GM13977 (cell line): ENCODE results near the gene ZFP90.
"Not testable (repeated sequence)": the region's sequence is repeated elsewhere in the genome, so short reads cannot be mapped to it uniquely, and the experiment has no call there.

Source experiments
- DNase-seq: peaks from one replicate; pipeline ENCODE4 v3.0.0; 2012; ENCODE audit warnings: low spot score
- in situ Hi-C: fragments of 300-500 bp; cut with MboI; formaldehyde crosslinking; loops from one replicate; pipeline ENCODE4 v1.12.0; 2022; ENCODE audit warnings: low sequenced_read_pairs, low pct_unique_long_range_greater_than_20kb, mixed read lengths, inconsistent platforms; ENCODE audit not compliant: unreplicated experiment
- TF ChIP-seq, protein P1 (sequence below): IDR thresholded peaks from 2 replicates; pipeline ENCODE4 v1.5.1; 2012; ENCODE audit warnings: mild to moderate bottlenecking, control low read depth; ENCODE audit not compliant: insufficient read depth; ENCODE audit errors: extremely low read depth, missing control alignments

The ZFP90 gene

GRCh38 chr16:68493412-68494070, 45.5 kb upstream of the ZFP90 start:
- in situ Hi-C loops = no loop called here
- no peak for DNase-seq
- TF ChIP-seq, protein P1, sequence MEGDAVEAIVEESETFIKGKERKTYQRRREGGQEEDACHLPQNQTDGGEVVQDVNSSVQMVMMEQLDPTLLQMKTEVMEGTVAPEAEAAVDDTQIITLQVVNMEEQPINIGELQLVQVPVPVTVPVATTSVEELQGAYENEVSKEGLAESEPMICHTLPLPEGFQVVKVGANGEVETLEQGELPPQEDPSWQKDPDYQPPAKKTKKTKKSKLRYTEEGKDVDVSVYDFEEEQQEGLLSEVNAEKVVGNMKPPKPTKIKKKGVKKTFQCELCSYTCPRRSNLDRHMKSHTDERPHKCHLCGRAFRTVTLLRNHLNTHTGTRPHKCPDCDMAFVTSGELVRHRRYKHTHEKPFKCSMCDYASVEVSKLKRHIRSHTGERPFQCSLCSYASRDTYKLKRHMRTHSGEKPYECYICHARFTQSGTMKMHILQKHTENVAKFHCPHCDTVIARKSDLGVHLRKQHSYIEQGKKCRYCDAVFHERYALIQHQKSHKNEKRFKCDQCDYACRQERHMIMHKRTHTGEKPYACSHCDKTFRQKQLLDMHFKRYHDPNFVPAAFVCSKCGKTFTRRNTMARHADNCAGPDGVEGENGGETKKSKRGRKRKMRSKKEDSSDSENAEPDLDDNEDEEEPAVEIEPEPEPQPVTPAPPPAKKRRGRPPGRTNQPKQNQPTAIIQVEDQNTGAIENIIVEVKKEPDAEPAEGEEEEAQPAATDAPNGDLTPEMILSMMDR = no peak

DNA sequence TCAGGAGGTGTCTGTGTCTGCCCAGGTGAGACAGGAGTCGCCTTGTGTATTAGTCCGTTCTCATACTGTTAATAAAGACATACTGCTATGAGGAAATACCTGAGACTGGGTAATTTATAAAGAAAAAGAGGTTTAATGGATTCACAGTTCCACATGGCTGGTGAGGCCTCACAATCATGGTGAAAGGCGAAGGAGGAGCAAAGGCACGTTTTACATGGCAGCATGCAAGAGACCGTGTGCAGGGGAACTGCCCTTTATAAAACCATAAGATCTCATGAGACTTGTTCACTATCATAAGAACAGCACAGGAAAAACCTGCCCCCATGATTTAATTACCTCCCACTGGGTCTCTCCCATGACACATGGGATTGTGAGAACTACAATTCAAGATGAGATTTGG, 44.8 kb upstream of the ZFP90 start:
- in situ Hi-C loops, DNase-seq: not testable (repeated sequence)

- DNase-seq = no peak
- in situ Hi-C loops = no loop called here
- TF ChIP-seq, protein P1 = no peak
These were observed 42.4 kb upstream of the ZFP90 start for GRCh38 chr16:68496689-68497088.

DNA sequence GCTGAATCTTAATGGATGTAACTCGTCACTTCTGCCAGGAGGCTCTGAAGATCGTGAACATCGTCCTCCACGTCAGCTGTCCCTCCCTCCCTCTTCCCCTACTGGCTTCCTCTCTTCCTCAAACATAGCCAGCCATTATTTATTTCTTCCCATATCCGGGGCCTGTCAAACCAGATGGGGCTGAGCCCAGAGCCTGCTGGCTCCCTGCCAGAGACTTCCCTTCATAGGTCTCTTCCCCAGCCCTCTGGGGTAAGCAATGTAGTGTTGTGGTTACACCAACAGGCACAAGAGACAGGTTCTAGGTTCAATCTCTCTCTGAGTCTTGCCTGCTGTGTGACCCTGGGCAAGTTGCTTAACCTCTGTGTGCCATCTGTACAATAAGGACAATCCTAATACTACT, 40.1 kb upstream of the ZFP90 start:
- TF ChIP-seq, protein P1 = no peak
- in situ Hi-C loops = no loop called here
- no peak for DNase-seq

- in situ Hi-C loops = loop anchor here (10.0 kb wide), 1 partner anchor 119 kb away; no protein-coding TSS in a partner anchor
- no peak for DNase-seq
- TF ChIP-seq, protein P1 = no peak
These were observed 35.8 kb upstream of the ZFP90 start for GRCh38 chr16:68503334-68503733.

DNA sequence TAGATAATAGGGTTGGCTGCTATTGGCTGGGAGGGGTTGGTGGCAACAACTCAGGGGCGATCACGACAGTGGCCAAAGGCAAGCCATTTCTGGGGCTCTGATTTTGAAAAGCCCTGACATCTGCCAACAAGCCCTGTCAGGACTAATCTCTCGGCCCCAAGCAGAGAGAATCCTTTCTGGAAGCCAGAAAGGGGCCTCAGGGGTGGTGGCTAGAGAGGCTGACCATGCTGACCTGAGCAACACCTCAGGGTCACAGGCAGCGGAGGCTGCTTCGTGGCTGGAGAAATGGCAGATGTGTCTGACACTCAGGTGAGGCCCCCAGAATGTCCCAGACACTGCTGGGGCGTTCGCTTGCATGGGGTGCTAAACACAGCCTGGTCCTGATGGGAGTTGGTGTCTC, 35.0 kb upstream of the ZFP90 start:
- no peak for DNase-seq
- in situ Hi-C loops = loop anchor here (10.0 kb wide), 1 partner anchor 119 kb away; no protein-coding TSS in a partner anchor
- TF ChIP-seq, protein P1 = no peak

GRCh38 chr16:68506331-68507053, 32.6 kb upstream of the ZFP90 start:
- DNase-seq = no peak
- TF ChIP-seq, protein P1 = no peak
- in situ Hi-C loops = loop anchor here (10.0 kb wide), 1 partner anchor 122 kb away; no protein-coding TSS in a partner anchor
